GM19463 (cell line): ENCODE measurements around the gene GP1BA.

Experiments
- ATAC-seq: cut with Tn5 transposase; IDR thresholded peaks from one replicate; pipeline ENCODE4 v1.9.1; 2021; ENCODE audit warnings: mild to moderate bottlenecking, moderate library complexity; ENCODE audit not compliant: unreplicated experiment

Gene GP1BA

GRCh38 chr17:4949321-4950074, 17.4 kb downstream of the GP1BA start:
- ATAC-seq = peak; percentile 29

- no peak for ATAC-seq
Observed at GRCh38 chr17:4950075-4950745, 18.1 kb downstream of the GP1BA start.

- ATAC-seq = no peak
Observed at GRCh38 chr17:4950746-4951204, 18.7 kb downstream of the GP1BA start, which contains the start of gene ENO3. Gene ENO3, plus strand, starts transcription at chr17:4951119. Its CDS starts 711 bp downstream, at chr17:4951830.

DNA sequence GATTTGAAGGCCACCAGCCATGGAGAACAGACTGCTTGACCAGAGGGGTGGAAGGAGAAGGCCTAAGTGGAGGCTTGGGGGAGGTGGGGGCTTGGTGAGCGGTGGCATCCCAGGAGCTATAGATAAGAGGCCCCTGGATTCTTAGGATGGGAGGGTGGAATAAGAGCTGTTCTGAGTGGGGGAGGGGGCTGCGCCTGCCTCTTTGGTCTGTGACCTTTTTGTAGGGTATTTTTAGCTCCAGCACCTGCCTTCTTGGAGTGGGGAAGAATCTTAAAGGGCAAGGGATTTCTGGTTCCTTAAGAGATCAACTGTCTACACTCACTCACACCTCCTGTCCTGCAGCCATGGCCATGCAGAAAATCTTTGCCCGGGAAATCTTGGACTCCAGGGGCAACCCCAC, 19.4 kb downstream of the GP1BA start:
- no peak for ATAC-seq

GRCh38 chr17:4953451-4953961, 21.4 kb downstream of the GP1BA start:
- no peak for ATAC-seq

DNA sequence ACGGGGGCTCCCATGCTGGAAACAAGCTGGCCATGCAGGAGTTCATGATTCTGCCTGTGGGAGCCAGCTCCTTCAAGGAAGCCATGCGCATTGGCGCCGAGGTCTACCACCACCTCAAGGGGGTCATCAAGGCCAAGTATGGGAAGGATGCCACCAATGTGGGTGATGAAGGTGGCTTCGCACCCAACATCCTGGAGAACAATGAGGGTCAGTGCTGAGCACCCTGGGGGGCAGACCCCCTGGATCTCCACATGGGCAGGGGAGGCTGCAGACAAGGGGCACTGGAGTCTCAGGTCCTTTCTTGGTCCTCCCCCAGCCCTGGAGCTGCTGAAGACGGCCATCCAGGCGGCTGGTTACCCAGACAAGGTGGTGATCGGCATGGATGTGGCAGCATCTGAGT, 23.0 kb downstream of the GP1BA start:
- no peak for ATAC-seq

- no peak for ATAC-seq
Observed at GRCh38 chr17:4956493-4957061, 24.5 kb downstream of the GP1BA start.

- ATAC-seq = no peak
Observed at GRCh38 chr17:4958102-4958501, 26.0 kb downstream of the GP1BA start.

- no peak for ATAC-seq
Observed at GRCh38 chr17:4959261-4959965, 27.3 kb downstream of the GP1BA start.

GRCh38 chr17:4960279-4960922, 28.3 kb downstream of the GP1BA start:
- no peak for ATAC-seq

GRCh38 chr17:4965311-4965986, 33.4 kb downstream of the GP1BA start:
- no peak for ATAC-seq

DNA sequence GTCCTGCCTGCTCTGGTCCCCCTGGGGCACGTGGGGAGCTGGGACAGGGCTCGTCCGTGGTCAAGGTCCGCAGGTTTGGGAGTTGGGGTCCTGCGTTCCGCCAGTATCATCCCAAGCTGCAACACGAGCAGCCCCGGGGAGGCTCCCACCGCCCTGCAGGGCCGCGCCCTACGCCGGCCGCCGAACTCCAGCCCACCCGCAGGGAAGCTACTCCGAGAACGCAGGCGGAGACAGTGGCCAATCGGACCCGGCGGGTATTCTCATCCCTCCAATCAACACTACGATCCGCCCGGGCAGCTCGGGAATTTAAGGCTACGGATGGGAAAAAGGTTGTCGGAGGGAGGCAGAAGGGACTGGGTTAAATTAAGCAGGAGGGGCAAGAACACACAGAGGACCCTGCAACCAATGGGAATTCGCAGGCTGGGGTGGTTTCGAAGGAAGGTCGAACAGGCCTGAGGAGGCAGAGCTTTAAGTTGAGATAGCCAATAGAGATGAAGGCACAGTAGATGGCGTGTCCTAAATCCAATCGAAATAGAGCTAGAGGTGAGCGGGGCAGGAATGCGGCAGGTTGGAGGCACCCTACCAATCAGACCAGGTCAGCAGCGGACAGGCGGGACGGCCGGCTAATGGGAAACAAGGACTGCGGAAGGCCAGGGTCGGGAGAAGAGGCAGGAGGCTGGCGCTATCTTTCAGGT, 34.9 kb downstream of the GP1BA start:
- ATAC-seq = peak; percentile 84

GRCh38 chr17:4967539-4968485, 35.7 kb downstream of the GP1BA start, which contains the start of gene SPAG7:
Gene SPAG7, minus strand, starts transcription at chr17:4967817. Its CDS starts 13 bp downstream, at chr17:4967804.
- peak; percentile 51 for ATAC-seq

- ATAC-seq = no peak
Observed at GRCh38 chr17:4968486-4969046, 36.5 kb downstream of the GP1BA start.

GRCh38 chr17:4969047-4969550, 37.0 kb downstream of the GP1BA start:
- ATAC-seq = no peak

DNA sequence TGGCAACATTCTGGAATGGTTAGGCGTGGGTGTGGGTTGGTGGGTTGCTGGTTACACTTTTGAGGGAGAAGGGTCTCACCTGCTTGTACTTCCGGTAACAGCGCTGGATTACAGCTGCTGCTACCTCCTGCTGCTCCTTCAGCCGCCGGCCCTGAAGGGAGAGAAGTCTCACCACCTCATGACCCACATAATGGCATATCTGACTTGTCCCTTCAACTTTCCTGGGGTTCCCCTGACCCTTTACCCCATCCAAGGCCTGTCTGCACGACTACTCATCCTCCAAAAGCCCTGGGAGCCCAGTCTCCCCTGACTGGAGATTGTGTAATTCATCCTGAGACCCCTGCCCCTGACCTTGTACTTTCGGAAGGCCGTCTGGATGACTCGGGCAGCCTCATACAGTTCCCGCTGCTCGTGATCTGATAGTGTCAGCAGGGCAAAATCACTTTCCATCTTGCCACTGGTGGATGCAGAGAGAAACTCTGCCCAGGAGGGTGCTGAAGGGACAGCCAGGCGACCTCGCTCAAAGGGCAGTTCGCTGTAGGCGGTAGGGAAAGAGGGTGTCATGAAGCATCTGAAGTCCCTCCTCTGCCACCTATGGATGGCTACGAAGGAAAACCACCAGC, 37.6 kb downstream of the GP1BA start:
- no peak for ATAC-seq

GRCh38 chr17:4970273-4970672, 38.2 kb downstream of the GP1BA start:
- ATAC-seq = no peak
